Measurements from ENCODE around the gene HNRNPC.

Gene HNRNPC

DNA sequence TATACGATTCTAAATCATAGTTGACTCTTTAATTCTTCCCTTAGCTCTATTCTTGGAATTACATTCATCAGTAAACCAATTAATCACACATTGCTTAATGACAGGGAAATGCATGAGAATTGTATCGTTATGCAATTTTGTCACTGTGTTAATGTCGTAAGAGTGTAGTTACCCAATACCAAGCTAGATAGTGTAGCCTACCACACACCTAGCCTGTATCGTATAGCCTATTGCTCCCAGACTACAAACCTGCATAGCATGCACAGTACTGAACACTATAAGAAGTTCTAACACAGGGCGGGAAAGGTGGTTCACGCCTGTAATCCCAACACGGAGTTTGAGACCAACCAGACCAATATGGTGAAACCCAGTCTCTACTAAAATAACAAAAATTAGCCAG, 24.7 kb downstream of the HNRNPC start:
- H3K27me3 ChIP-seq (ENCODE audit: insufficient read depth, low read length) = no peaks in the 10 kb centered on the region
- H3K4me3 ChIP-seq (ENCODE audit: low read depth, low read length) = no peak overlapping the region
- no peak overlapping the region for H3K27ac ChIP-seq (ENCODE audit: low read depth, low read length)
- peaks cover 96% of the 10 kb centered on the region for H3K79me2 ChIP-seq (ENCODE audit: control insufficient read depth, insufficient read depth, low read length, unreplicated experiment)
- peaks cover 29% of the 10 kb centered on the region for H3K4me1 ChIP-seq (ENCODE audit: control insufficient read depth, insufficient read depth, low read length, unreplicated experiment)
- H3K36me3 ChIP-seq (ENCODE audit: insufficient read depth, low read length) = peaks cover 38% of the 10 kb centered on the region
- no peak overlapping the region for H2AFZ ChIP-seq (ENCODE audit: low read length, unreplicated experiment)

DNA sequence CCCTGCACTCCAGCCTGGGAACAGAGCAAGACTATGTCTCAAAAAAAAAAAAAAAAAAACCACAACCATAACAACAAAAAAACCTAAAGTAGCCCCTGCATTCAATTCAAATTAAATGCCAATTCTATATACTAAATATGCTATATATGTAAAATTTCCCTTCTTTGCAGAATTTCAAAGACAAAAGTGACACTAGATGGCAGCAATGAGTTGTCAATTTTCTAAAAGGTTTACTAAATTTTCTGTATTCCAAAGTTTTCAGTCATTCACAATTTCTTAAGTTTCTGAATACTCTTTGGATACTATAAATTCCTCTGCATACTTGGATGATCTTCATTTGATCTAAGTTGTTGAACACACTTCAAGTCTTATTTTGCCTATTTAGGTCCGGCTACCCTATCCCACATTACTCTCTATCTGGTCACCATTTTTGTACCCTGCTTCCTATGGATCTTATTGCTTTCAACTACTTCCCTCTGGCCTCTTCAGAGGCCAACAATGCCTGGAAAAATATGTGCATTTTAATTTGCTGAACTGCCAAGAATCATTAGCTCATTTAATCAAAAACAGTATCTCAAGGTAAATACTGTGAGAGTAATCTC, 27.9 kb downstream of the HNRNPC start:
- Histone ChIP-seq H3K27me3 (ENCODE audit: insufficient read depth, low read length) (no peaks in the 10 kb centered on the region), H2AFZ (ENCODE audit: low read length, unreplicated experiment) (no peak overlapping the region), H3K4me3 (ENCODE audit: low read depth, low read length) (no peak overlapping the region), H3K79me2 (ENCODE audit: control insufficient read depth, insufficient read depth, low read length, unreplicated experiment) (peaks cover 96% of the 10 kb centered on the region), H3K27ac (ENCODE audit: low read depth, low read length) (0 out of 2 replicates have a peak overlapping the region, but pooled peaks have one; percentile 14), H3K36me3 (ENCODE audit: insufficient read depth, low read length) (peaks cover 27% of the 10 kb centered on the region), H3K4me1 (ENCODE audit: control insufficient read depth, insufficient read depth, low read length, unreplicated experiment) (peaks cover 31% of the 10 kb centered on the region)

- H3K4me1 ChIP-seq (ENCODE audit: control insufficient read depth, insufficient read depth, low read length, unreplicated experiment) = peaks cover 32% of the 10 kb centered on the region
- H3K27me3 ChIP-seq (ENCODE audit: insufficient read depth, low read length) = no peaks in the 10 kb centered on the region
- peaks cover 29% of the 10 kb centered on the region for H3K36me3 ChIP-seq (ENCODE audit: insufficient read depth, low read length)
- H3K79me2 ChIP-seq (ENCODE audit: control insufficient read depth, insufficient read depth, low read length, unreplicated experiment) = peaks cover 97% of the 10 kb centered on the region
- no peak overlapping the region for H3K27ac ChIP-seq (ENCODE audit: low read depth, low read length)
- no peak overlapping the region for H3K4me3 ChIP-seq (ENCODE audit: low read depth, low read length)
- no peak overlapping the region for H2AFZ ChIP-seq (ENCODE audit: low read length, unreplicated experiment)
Measured at GRCh38 chr14:21240417-21240816, 28.8 kb downstream of the HNRNPC start.

DNA sequence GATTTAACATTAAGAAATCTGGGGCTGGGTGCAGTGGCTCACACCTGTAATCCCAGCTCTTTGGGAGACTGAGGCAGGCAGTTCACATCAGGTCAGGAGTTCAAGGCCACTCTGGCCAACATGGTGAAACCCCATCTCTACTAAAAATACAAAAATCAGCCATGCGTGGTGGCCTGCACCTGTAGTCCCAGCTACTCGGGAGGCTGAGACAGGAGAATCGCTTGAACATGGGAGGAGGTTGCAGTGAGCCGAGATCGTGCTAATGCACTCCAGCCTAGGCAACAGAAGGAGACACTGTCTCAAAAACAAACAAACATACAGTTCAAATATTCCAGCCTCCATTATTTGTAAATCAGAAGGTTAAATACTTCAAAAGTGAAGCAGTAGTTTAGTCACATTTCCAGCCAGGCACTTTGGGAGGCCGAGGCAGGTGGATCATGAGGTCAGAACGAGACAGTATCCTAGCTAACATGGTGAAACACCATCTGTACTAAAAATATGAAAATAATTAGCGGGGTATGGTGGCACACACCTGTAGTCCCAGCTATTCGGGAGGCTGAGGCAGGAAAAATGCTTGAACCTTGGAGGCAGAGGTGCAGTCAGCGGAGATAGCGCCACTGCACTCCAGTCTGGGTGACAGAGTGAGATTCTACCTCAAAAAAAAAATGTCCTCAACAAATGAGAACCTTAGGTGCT, 30.3 kb downstream of the HNRNPC start:
- H2AFZ ChIP-seq (ENCODE audit: low read length, unreplicated experiment) = no peak overlapping the region
- H3K4me3 ChIP-seq (ENCODE audit: low read depth, low read length) = no peak overlapping the region
- H3K4me1 ChIP-seq (ENCODE audit: control insufficient read depth, insufficient read depth, low read length, unreplicated experiment) = peaks cover 38% of the 10 kb centered on the region
- H3K79me2 ChIP-seq (ENCODE audit: control insufficient read depth, insufficient read depth, low read length, unreplicated experiment) = peaks cover 100% of the 10 kb centered on the region
- no peak overlapping the region for H3K27ac ChIP-seq (ENCODE audit: low read depth, low read length)
- H3K27me3 ChIP-seq (ENCODE audit: insufficient read depth, low read length) = no peaks in the 10 kb centered on the region
- H3K36me3 ChIP-seq (ENCODE audit: insufficient read depth, low read length) = peaks cover 32% of the 10 kb centered on the region

GRCh38 chr14:21236948-21237797, 32.1 kb downstream of the HNRNPC start:
- Histone ChIP-seq H3K4me3 (ENCODE audit: low read depth, low read length) (no peak overlapping the region), H3K4me1 (ENCODE audit: control insufficient read depth, insufficient read depth, low read length, unreplicated experiment) (peaks cover 38% of the 10 kb centered on the region), H3K27me3 (ENCODE audit: insufficient read depth, low read length) (no peaks in the 10 kb centered on the region), H3K36me3 (ENCODE audit: insufficient read depth, low read length) (peaks cover 40% of the 10 kb centered on the region), H3K27ac (ENCODE audit: low read depth, low read length) (no peak overlapping the region), H2AFZ (ENCODE audit: low read length, unreplicated experiment) (no peak overlapping the region), H3K79me2 (ENCODE audit: control insufficient read depth, insufficient read depth, low read length, unreplicated experiment) (peaks cover 100% of the 10 kb centered on the region)

GRCh38 chr14:21234112-21234511, 35.1 kb downstream of the HNRNPC start:
- Histone ChIP-seq H3K27ac (ENCODE audit: low read depth, low read length) (no peak overlapping the region), H3K4me3 (ENCODE audit: low read depth, low read length) (no peak overlapping the region), H2AFZ (ENCODE audit: low read length, unreplicated experiment) (no peak overlapping the region), H3K79me2 (ENCODE audit: control insufficient read depth, insufficient read depth, low read length, unreplicated experiment) (peaks cover 100% of the 10 kb centered on the region), H3K27me3 (ENCODE audit: insufficient read depth, low read length) (no peaks in the 10 kb centered on the region), H3K4me1 (ENCODE audit: control insufficient read depth, insufficient read depth, low read length, unreplicated experiment) (peaks cover 38% of the 10 kb centered on the region), H3K36me3 (ENCODE audit: insufficient read depth, low read length) (peaks cover 64% of the 10 kb centered on the region)

GRCh38 chr14:21233457-21234076, 35.7 kb downstream of the HNRNPC start:
- Histone ChIP-seq H2AFZ (ENCODE audit: low read length, unreplicated experiment) (no peak overlapping the region), H3K27ac (ENCODE audit: low read depth, low read length) (peak overlapping the region; percentile 3; the same call in 1 of the 2 replicates), H3K27me3 (ENCODE audit: insufficient read depth, low read length) (no peaks in the 10 kb centered on the region), H3K4me1 (ENCODE audit: control insufficient read depth, insufficient read depth, low read length, unreplicated experiment) (peaks cover 35% of the 10 kb centered on the region), H3K36me3 (ENCODE audit: insufficient read depth, low read length) (peaks cover 64% of the 10 kb centered on the region), H3K4me3 (ENCODE audit: low read depth, low read length) (no peak overlapping the region), H3K79me2 (ENCODE audit: control insufficient read depth, insufficient read depth, low read length, unreplicated experiment) (peaks cover 99% of the 10 kb centered on the region)

DNA sequence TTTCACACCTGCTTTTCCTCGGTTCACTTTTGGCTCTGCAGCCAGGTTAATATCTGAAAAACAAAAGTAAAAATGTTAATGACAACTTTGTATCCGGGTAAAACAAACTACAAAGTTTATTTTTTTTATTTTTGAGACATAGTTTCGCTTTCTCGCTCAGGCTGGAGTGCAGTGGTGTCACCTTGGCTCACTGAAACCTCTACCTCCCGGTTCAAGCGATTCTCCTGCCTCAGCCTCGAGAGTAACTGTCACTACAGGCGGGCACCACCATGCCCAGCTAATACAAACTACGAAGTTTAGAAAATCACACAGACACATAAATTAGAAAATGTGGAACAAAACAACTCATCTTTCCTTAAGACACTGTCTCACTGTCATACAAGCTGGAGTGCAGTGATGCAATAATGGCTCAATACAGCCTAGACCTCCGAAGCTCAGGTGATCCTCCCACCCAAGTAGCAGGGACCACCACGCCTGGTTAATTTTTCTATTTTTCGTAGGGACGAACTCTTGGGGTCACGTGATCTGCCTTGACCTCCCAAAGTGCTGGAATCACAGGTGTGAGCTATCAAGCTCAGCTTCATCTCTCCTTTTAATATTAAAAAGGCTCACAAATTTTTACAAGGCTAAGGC, 38.1 kb downstream of the HNRNPC start:
- peaks cover 14% of the 10 kb centered on the region for H3K4me1 ChIP-seq (ENCODE audit: control insufficient read depth, insufficient read depth, low read length, unreplicated experiment)
- no peak overlapping the region for H3K4me3 ChIP-seq (ENCODE audit: low read depth, low read length)
- H3K79me2 ChIP-seq (ENCODE audit: control insufficient read depth, insufficient read depth, low read length, unreplicated experiment) = peaks cover 98% of the 10 kb centered on the region
- H3K27me3 ChIP-seq (ENCODE audit: insufficient read depth, low read length) = no peaks in the 10 kb centered on the region
- H3K36me3 ChIP-seq (ENCODE audit: insufficient read depth, low read length) = peaks cover 66% of the 10 kb centered on the region
- H2AFZ ChIP-seq (ENCODE audit: low read length, unreplicated experiment) = no peak overlapping the region
- H3K27ac ChIP-seq (ENCODE audit: low read depth, low read length) = no peak overlapping the region

GRCh38 chr14:21229821-21230220, 39.4 kb downstream of the HNRNPC start:
- H3K79me2 ChIP-seq (ENCODE audit: control insufficient read depth, insufficient read depth, low read length, unreplicated experiment) = peaks cover 98% of the 10 kb centered on the region
- peaks cover 67% of the 10 kb centered on the region for H3K36me3 ChIP-seq (ENCODE audit: insufficient read depth, low read length)
- H3K27ac ChIP-seq (ENCODE audit: low read depth, low read length) = no peak overlapping the region; the same call in 1 of the 2 replicates
- no peak overlapping the region for H2AFZ ChIP-seq (ENCODE audit: low read length, unreplicated experiment)
- no peak overlapping the region for H3K4me3 ChIP-seq (ENCODE audit: low read depth, low read length)
- H3K27me3 ChIP-seq (ENCODE audit: insufficient read depth, low read length) = no peaks in the 10 kb centered on the region
- peaks cover 8% of the 10 kb centered on the region for H3K4me1 ChIP-seq (ENCODE audit: control insufficient read depth, insufficient read depth, low read length, unreplicated experiment)

DNA sequence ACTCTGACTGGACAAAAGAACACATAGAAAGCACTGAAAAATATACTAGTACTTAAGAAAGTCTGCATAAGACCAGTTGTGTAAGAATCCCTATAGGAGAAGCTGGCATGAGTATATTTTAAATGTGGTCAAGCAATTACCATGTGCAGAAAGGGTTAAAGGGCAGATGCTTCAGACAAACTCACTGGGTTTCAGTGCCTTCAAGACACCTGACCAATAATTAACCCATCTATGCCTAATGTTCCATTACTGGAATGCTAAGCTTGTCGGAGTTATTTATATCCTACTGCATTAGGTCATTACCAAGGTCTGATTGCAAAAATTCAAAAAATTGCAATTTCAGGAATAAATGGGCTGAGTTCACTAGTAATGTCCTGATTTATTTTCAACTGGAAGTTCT, 41.3 kb downstream of the HNRNPC start:
- H3K36me3 ChIP-seq (ENCODE audit: insufficient read depth, low read length) = peaks cover 68% of the 10 kb centered on the region
- H2AFZ ChIP-seq (ENCODE audit: low read length, unreplicated experiment) = no peak overlapping the region
- H3K4me3 ChIP-seq (ENCODE audit: low read depth, low read length) = no peak overlapping the region
- H3K4me1 ChIP-seq (ENCODE audit: control insufficient read depth, insufficient read depth, low read length, unreplicated experiment) = peaks cover 16% of the 10 kb centered on the region
- H3K27me3 ChIP-seq (ENCODE audit: insufficient read depth, low read length) = no peaks in the 10 kb centered on the region
- no peak overlapping the region for H3K27ac ChIP-seq (ENCODE audit: low read depth, low read length)
- H3K79me2 ChIP-seq (ENCODE audit: control insufficient read depth, insufficient read depth, low read length, unreplicated experiment) = peaks cover 98% of the 10 kb centered on the region

All from ACC112 (cell line).